Renal cortex interstitium (tissue), 11 donors: ENCODE data around the gene BPI. TPM values are rescaled to one million over a fixed set of nuclear protein-coding genes. Genes with fewer than 3 reads are reported as not detected.
"Not testable (repeated sequence)": the region's sequence is repeated elsewhere in the genome, so short reads cannot be mapped to it uniquely, and the experiment has no call there.

Experiments used
- DNase-seq, 11 donors: peaks; one replicate each; pipeline ENCODE4 v3.0.0-alpha.2; 2013; ENCODE audit warnings: low read depth in 9 of 11, low spot score in 4 of 11; ENCODE audit errors: extremely low read depth in 1 of 11
- polyA plus RNA-seq, 3 donors: library from polyadenylated mRNA; unstranded; fragments of 120-200 nt; gene quantifications; one replicate each; pipeline ENCODE4 v1.2.1, GENCODE V29; 2013; ENCODE audit not compliant: insufficient read length in 3 of 3

The BPI gene
- polyA plus RNA-seq, 3 donors: 0.54 to 1.4 (median 1.4) TPM

GRCh38 chr20:38345643-38346042 is 41.7 kb downstream of the BPI start:
- no peak for DNase-seq

GRCh38 chr20:38346247-38346651 is 42.3 kb downstream of the BPI start, which contains the start of gene LBP:
Gene LBP (plus strand): TSS chr20:38346482. CDS start chr20:38346517, 35 bp downstream.
- DNase-seq: no peak

GRCh38 chr20:38346741-38347140 is 42.8 kb downstream of the BPI start:
- no peak for DNase-seq

DNA sequence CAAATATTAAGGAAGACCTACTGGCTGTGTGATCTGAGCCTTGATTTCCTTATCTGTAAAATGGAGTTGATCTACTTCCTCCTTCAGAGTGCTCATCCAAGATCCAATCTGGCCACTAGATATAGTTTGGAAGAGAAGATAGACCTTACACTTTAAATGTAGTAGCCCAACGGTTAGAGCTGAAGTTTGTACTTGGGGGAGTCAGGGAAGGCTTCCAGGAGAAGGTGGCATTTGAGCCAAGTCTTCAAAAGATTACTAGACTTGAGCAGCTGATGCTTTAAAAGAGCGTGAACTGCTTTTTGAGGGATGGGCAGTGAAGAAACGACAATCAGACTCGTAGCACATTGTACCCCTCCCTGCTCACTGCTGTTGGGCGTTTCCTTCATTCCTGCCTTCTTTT is 45.9 kb downstream of the BPI start:
- DNase-seq: no peak

GRCh38 chr20:38350879-38351775 is 47.2 kb downstream of the BPI start:
- DNase-seq: no peak

DNA sequence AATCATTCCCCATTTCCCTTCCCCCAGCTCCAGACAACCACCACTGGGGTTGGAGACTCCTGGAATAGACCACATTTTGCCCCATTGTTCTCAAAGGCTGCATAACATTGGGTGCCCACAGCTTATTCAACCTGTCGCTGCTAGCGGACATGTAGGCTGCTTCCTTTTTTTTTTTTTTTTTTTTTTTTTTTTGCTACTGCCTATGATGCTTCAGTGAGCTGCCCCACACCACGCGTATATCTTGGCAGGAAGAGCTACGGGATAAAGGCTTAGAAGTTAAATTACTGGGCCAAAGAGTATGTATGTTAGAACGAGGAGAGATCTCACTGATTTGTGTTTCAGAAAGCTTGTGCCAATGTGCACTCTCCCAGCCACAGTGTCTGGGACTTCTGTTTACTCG is 49.4 kb downstream of the BPI start:
- no peak for DNase-seq

- DNase-seq: no peak
These were observed 50.3 kb downstream of the BPI start for GRCh38 chr20:38354227-38354626.

DNA sequence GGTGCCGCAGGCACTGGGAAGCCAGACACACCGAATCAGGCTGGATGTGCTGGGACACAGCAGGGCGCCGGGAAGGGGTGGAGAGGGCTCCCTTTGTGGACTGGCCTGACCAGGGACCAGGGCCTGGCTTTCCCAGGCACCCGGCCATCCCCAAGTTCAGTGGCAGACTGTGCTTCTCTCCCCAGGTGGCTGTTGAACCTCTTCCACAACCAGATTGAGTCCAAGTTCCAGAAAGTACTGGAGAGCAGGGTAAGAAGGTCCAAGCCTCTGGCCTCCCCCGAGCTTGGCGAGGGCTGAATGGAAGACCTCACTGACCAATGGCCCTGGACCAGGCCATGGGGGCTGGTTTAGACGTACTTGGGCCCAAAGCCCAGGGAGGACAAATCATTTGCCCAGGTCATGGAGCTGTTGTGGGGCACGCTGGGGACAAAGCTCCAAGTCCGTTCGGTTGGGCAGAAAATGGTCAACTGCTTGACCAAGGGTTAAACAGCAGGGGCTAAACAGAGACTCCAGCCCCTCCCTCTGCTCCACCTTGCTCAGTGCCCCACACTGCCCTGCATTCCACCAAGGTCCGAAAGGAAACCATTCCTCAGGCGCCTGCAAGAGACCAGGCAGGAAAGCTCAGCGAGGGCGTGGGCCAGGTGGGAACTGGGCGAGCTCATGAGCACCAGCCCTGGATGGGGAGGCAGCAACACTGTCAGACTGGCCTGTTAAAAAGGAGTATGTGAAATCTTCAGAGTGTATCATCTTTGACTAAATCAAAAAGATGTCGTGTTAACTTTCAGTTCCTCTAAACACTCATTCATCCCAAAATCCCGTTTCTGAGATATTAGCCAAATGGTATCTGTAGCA is 51.4 kb downstream of the BPI start:
- no peak for DNase-seq

DNA sequence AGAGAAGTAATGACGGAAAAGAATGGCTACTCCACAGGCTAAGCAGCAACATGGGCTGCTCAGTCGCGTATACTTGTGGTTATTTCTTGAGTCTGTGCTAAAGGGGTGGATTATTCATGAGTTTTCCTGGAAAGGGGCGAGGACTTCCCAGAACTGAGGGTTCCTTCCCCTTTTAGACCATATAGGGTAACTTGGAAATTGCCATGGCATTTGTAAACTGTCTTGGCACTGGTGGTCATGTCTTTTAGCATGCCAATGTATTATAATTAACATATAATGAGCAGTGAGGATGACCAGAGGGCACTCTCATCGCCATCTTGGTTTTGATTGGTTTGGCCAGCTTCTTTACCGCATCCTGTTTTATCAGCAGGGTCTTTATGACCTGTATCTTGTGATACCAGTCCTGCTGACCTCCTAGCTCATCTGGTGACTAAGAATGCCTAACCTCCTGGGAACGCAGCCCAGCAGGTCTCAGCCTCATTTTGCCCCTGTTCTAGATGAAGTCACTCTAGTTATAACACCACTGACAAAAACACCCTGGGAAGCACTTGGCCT is 53.8 kb downstream of the BPI start:
- DNase-seq: no peak

- no peak for DNase-seq
These were observed 54.6 kb downstream of the BPI start for GRCh38 chr20:38358556-38358955.

- DNase-seq: no peak
These were observed 59.2 kb downstream of the BPI start for GRCh38 chr20:38363004-38363747.

DNA sequence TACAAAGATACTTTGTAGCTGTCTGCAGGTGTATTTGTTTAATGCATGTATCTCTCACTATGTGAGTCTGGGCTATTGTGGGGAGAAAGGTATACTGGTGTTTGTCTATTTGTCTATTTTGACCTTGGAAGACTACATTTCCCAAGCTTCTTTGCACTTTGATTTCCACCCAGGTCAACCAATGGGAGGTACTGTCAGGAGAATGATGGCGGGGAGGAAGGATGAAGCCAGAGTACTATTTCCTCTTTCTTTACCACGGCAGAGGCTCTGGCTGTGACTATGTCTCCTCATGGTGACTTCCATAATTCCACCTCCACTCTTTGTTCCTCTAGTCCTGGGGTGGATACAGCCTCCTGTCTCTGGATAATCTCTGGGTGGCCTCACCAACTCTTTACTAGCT is 65.4 kb downstream of the BPI start:
- no peak for DNase-seq

- DNase-seq: no peak
These were observed 68.8 kb downstream of the BPI start for GRCh38 chr20:38372806-38373205.

DNA sequence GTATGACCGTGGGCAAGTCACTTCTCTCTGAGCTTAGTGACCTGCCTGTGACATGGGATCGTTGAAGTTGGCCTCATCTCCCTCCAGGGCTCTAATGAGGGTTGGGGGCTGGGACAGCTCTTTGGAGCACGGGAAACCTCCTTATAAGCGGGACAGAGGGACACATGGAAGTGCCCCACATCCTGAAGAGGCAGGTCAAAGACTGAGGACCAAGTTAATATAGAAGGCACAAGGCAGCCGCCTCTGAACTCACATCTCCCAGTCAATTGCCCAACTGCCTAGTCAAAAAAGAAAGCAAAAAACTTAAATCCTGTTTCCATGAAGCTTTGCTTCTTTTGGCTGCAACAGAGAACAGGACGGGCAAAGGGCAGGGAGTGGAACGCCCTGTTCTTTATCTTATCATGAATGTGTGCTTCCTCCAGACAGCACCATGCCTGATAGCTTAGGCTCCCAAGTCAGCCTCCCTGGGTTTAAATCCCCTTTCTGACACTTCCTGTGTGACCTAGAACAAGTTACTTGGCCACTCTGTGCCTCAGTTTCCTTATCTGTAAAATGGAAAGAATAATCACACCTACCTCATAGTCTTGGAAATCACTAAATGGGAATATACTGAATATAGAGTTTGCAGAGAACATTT is 69.4 kb downstream of the BPI start:
- DNase-seq: no peak

DNA sequence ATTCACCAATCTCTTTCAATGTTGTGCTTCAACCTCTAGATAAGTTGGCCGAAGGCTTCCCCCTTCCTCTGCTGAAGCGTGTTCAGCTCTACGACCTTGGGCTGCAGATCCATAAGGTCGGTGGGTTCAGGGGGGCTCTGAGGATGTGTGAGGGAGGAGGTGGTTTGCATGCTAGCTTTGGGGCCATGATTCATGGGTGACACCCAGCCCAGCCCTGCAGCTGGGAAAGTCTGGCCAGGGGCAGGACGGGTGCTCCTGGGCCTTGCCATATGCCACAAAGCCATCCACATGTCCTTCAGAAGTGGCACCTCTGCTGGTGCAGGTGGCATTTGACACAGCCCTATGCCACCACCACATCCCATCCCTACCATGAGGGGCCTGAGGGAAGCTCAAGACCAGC is 69.9 kb downstream of the BPI start:
- no peak for DNase-seq

GRCh38 chr20:38377039-38377685 is 73.2 kb downstream of the BPI start:
- DNase-seq: no peak

- DNase-seq: not testable (repeated sequence)
These were observed 73.9 kb downstream of the BPI start for GRCh38 chr20:38377838-38378237.

- no peak for DNase-seq
These were observed 79.2 kb downstream of the BPI start for GRCh38 chr20:38383147-38383546.
